Spleen (tissue), 11 donors: ENCODE measurements around the gene IDUA. TPM values are rescaled to one million over a fixed set of nuclear protein-coding genes. Genes with fewer than 3 reads are reported as not detected.

Experiments used
- DNase-seq: peaks from one replicate; pipeline ENCODE4 v3.0.0-alpha.2; 2020
- H3K27ac ChIP-seq, 8 donors: fragments of 200-600 bp; sonication (generic) in 7 of 8; 1 replicate in 4 of 8; 2 replicates in 4 of 8; pipeline versions ENCODE4 v1.5.0 to v1.8.0; 2016 to 2021; ENCODE audit warnings: inconsistent platforms in 4 of 8, mild to moderate bottlenecking in 4 of 8, moderate library complexity in 1 of 8
- H3K27me3 ChIP-seq, 7 donors: fragments of 200-600 bp; sonication (generic) in 6 of 7; replicated peaks in 1 of 7; 1 replicate in 4 of 7; 2 replicates in 3 of 7; pipeline versions ENCODE4 v1.5.0 to v1.8.0; 2016 to 2021; ENCODE audit warnings: inconsistent platforms in 3 of 7, mild to moderate bottlenecking in 1 of 7
- H3K36me3 ChIP-seq, 6 donors: fragments of 200-600 bp; sonication (generic) in 5 of 6; 1 replicate in 4 of 6; 2 replicates in 2 of 6; pipeline versions ENCODE4 v1.5.0 to v1.8.0; 2016 to 2021; ENCODE audit warnings: inconsistent platforms in 2 of 6
- H3K4me1 ChIP-seq, 6 donors: fragments of 200-600 bp; sonication (generic) in 5 of 6; 1 replicate in 3 of 6; 2 replicates in 3 of 6; pipeline versions ENCODE4 v1.5.0 to v1.8.0; 2016 to 2021; ENCODE audit warnings: inconsistent platforms in 3 of 6
- H3K4me3 ChIP-seq, 8 donors: fragments of 200-600 bp; sonication (generic) in 7 of 8; 1 replicate in 4 of 8; 2 replicates in 4 of 8; pipeline versions ENCODE4 v1.5.0 to v1.8.0; 2016 to 2021; ENCODE audit warnings: inconsistent platforms in 4 of 8, mild to moderate bottlenecking in 4 of 8, moderate library complexity in 2 of 8
- H3K9me3 ChIP-seq, 8 donors: fragments of 200-600 bp; sonication (generic) in 7 of 8; 1 replicate in 4 of 8; 2 replicates in 4 of 8; pipeline versions ENCODE4 v1.5.0 to v1.8.0; 2016 to 2021; ENCODE audit warnings: inconsistent platforms in 4 of 8
- CTCF ChIP-seq, 11 experiments: fragments of 200-600 bp in 7 of 11; fragments of 450-650 bp in 4 of 11; sonication (generic) in 4 of 11; IDR thresholded peaks in 8 of 11; conservative IDR thresholded peaks in 3 of 11; 1 replicate in 7 of 11; 2 replicates in 4 of 11; pipeline versions ENCODE4 v1.4.0 to v1.8.0; 2016 to 2021; ENCODE audit warnings: antibody characterized with exemption in 11 of 11, inconsistent platforms in 4 of 11, mild to moderate bottlenecking in 1 of 11
- POLR2A ChIP-seq, 3 donors: fragments of 450-650 bp; IDR thresholded peaks; one replicate each; pipeline ENCODE4 v1.5.1; 2017; ENCODE audit warnings: antibody characterized with exemption in 3 of 3, mild to moderate bottlenecking in 1 of 3
- POLR2AphosphoS5 ChIP-seq, 3 donors: sonication (generic); formaldehyde crosslinking; IDR thresholded peaks; one replicate each; pipeline ENCODE4 v1.5.1; 2017; ENCODE audit warnings: antibody characterized with exemption in 3 of 3
- WGBS, 5 donors: extraction: QIAGEN DNeasy Blood & Tissue Kit in 3 of 5; methylation state at CpG; one replicate each; pipeline versions ENCODE4 v1.1.5 to v1.1.7; 2013 to 2018; 5-methylcytosine and 5-hydroxymethylcytosine counted together
- intact Hi-C: fragments of 100-400 bp; cut with DNase I; formaldehyde crosslinking; loops from one replicate; pipeline ENCODE4 v1.15.0; 2023; ENCODE audit warnings: low total_unique reads
- polyA plus RNA-seq, 3 donors: library from polyadenylated mRNA; stranded (reverse); fragments of 200-250 nt; gene quantifications; one replicate each; pipeline ENCODE4 v1.2.1, GENCODE V29; 2013
- total RNA-seq, 7 donors: library from RNA; depleted of rRNA in 3 of 7; stranded (reverse); fragments of >200 nt in 3 of 7; fragmentation: NEBNext Ultra II Directional in 4 of 7; extraction: Animal tissue kit (Norgen Biotek cat#: 25700) in 4 of 7; gene quantifications; one replicate each; pipeline versions ENCODE4 v1.1.0 to v1.2.1, GENCODE V29; 2016 to 2021
- donor health status: healthy with polysubstance abuse.
- donor health status: DM: no; HTN: no; CAD: no; lungs with moderate emphysema.
- donor health status: DM: no; HTN: no; CAD: no.
- donor health status: Bipolar disorder and iron deficiency.
- donor health status: healthy.
- donor health status: DM: no; HTN: no; CAD: no.
- donor health status: DM: yes; HTN: yes; CAD: no.

IDUA gene
- total and polyA plus RNA-seq, 10 donors: 11.5 to 58.3 (median 24.4) TPM

- Histone ChIP-seq H3K9me3 (no peaks in the 10 kb centered on the region), H3K27me3 (peaks cover 0 to 55% (median 9%) of the 10 kb centered on the region in 7 donors), H3K4me1 (peaks cover 0 to 12% (median 1%) of the 10 kb centered on the region in 6 donors), H3K27ac (no peak overlapping the region), H3K4me3 (no peak overlapping the region), H3K36me3 (no peaks in the 10 kb centered on the region)
- TF ChIP-seq POLR2AphosphoS5 (IDR thresholded peaks at IDR 0.05) (no peak), CTCF (IDR thresholded peaks at IDR 0.05 in 8 of 11, conservative IDR thresholded peaks at IDR 0.05 in 3 of 11) (no peak), POLR2A (IDR thresholded peaks at IDR 0.05) (no peak)
- 88 to 90% (median 89%) methylated on average over 7 to 16 of the region's 16 CpGs for WGBS, 5 donors
- intact Hi-C loops: no loop called here
- DNase-seq: no peak
These were observed 52.2 kb downstream of the IDUA start for GRCh38 chr4:1038948-1039492.

DNA sequence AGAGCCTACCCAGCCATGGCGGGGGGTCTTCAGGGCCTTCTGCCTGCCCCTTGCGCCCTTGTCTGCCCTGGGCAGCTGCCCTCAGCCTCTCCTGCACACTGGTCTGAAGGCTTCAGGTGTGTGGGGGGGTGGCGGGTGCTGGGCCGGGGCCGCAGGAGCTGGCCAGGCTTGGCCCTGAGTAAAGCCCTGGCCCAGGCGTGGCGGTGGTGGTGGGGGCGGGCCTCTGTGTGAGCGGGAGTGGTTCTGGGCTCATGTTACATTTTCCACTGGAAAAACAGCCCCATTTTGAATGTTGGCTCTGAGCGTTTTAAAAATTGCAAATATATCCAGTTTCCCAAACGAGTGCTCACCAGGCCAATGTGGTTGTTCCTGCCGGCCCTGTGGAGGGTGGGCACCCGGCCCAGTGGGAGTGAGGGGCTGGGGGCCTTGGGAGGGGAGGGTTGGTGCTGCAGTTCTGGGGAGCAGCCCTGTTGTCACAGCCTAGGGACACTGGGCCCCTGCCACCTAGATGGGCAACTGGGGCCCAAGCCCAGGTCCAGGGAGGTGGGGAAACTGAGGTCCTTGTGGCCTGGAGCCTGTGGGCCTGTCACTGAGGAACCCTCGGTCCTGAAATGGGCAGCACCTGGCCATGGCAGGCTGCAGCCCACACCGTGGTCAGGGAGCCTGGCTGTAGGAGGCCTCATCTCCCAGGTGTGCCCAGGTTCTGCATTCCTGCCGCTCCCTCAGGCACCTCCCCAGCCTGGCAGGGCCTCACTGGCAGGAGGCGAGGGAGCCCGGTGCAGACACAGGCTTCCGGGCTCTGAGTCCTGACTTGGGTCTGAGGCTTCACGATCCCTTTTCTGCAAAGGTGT lies 52.9 kb downstream of the IDUA start:
- no peak overlapping the region for H3K4me3 ChIP-seq
- no peak overlapping the region for H3K27ac ChIP-seq
- H3K4me1 ChIP-seq: peaks cover 0 to 13% (median 1%) of the 10 kb centered on the region in 6 donors
- no peaks in the 10 kb centered on the region for H3K36me3 ChIP-seq
- intact Hi-C loops: no loop called here
- 80 to 85% (median 83%) methylated on average over 17 to 20 of the region's 20 CpGs for WGBS, 5 donors
- no peak for DNase-seq
- peaks cover 0 to 55% (median 15%) of the 10 kb centered on the region in 7 donors for H3K27me3 ChIP-seq
- no peak for TF ChIP-seq POLR2A (IDR thresholded peaks at IDR 0.05)
- no peak for TF ChIP-seq CTCF (IDR thresholded peaks at IDR 0.05 in 8 of 11, conservative IDR thresholded peaks at IDR 0.05 in 3 of 11)
- TF ChIP-seq POLR2AphosphoS5 (IDR thresholded peaks at IDR 0.05): no peak
- no peaks in the 10 kb centered on the region for H3K9me3 ChIP-seq

DNA sequence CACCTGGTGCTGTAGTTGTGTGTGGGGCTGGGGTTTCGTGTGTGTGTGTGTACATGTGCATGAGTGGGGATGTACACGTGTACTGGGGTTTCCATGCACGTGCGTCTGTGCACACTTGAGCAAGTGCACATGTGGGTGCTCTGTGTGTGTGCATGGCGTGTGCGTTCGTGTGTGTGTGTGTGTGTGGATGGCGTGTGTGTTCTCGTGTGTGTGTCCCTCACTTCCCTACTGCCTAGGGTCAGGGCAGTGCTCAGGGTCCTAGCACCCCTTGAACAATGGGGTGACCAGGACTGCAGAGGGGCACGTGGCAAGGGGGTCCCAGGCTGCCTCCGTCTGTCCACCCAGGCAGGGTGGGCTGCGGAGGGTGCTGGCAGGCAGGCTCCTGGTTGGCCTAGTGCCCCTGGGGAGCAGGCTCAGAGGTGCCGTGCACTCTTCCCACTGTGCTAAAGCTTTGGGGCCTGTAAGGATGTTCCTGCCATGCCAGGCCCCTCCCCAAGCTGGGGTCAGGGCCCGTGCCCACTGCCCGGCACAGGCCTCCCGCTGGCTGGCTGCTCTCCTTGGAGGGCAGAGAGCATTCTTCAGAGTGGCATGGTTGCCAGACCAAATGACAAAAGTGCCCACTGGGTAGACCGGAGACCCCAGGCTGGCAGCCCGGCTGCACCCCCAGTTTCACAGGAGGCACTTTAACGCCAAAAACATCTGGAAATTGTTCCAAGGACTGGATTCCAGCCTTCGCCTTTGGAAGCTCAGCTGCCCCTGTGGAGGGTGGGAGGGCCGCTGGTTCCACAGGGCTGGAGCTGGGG lies 53.7 kb downstream of the IDUA start:
- peaks cover 0 to 55% (median 20%) of the 10 kb centered on the region in 7 donors for H3K27me3 ChIP-seq
- H3K4me3 ChIP-seq: no peak overlapping the region
- no peaks in the 10 kb centered on the region for H3K9me3 ChIP-seq
- peaks cover 0 to 13% (median 1%) of the 10 kb centered on the region in 6 donors for H3K4me1 ChIP-seq
- H3K27ac ChIP-seq: no peak overlapping the region
- intact Hi-C loops: no loop called here
- WGBS, 5 donors: 85 to 95% (median 87%) methylated on average over 6 to 21 of the region's 21 CpGs
- DNase-seq: no peak
- H3K36me3 ChIP-seq: no peaks in the 10 kb centered on the region
- TF ChIP-seq POLR2A (IDR thresholded peaks at IDR 0.05): no peak
- no peak for TF ChIP-seq CTCF (IDR thresholded peaks at IDR 0.05 in 8 of 11, conservative IDR thresholded peaks at IDR 0.05 in 3 of 11)
- TF ChIP-seq POLR2AphosphoS5 (IDR thresholded peaks at IDR 0.05): no peak
